ENCODE results near the gene B3GALT2.
"Not testable (repeated sequence)": the region's sequence is repeated elsewhere in the genome, so short reads cannot be mapped to it uniquely, and the experiment has no call there.

Gene B3GALT2

GRCh38 chr1:193185901-193186731 is at the start of gene B3GALT2:
Gene B3GALT2, minus strand, starts transcription at chr1:193186613. Its CDS starts 5,051 bp downstream, at chr1:193181562.
- DNase-seq (ENCODE audit: low read depth), result no peak

- no peak for DNase-seq (ENCODE audit: low read depth)
Observed at GRCh38 chr1:193234530-193234929, 48.1 kb upstream of the B3GALT2 start.

- DNase-seq (ENCODE audit: low read depth), result not testable (repeated sequence)
Observed at GRCh38 chr1:193231146-193231545, 44.7 kb upstream of the B3GALT2 start.

- no peak for DNase-seq (ENCODE audit: low read depth)
Observed at GRCh38 chr1:193229136-193229535, 42.7 kb upstream of the B3GALT2 start.

GRCh38 chr1:193222056-193222615 is 35.7 kb upstream of the B3GALT2 start:
- no peak for DNase-seq (ENCODE audit: low read depth)

- DNase-seq (ENCODE audit: low read depth), result no peak
Observed at GRCh38 chr1:193221651-193222050, 35.2 kb upstream of the B3GALT2 start.

- no peak for DNase-seq (ENCODE audit: low read depth)
Observed at GRCh38 chr1:193219391-193219790, 33.0 kb upstream of the B3GALT2 start.

- no peak for DNase-seq (ENCODE audit: low read depth)
Observed at GRCh38 chr1:193216920-193217319, 30.5 kb upstream of the B3GALT2 start.

GRCh38 chr1:193213998-193214397 is 27.6 kb upstream of the B3GALT2 start:
- DNase-seq (ENCODE audit: low read depth), result no peak

- no peak for DNase-seq (ENCODE audit: low read depth)
Observed at GRCh38 chr1:193212637-193213036, 26.2 kb upstream of the B3GALT2 start.

GRCh38 chr1:193211539-193211938 is 25.1 kb upstream of the B3GALT2 start:
- DNase-seq (ENCODE audit: low read depth), result no peak

- DNase-seq (ENCODE audit: low read depth), result no peak
Observed at GRCh38 chr1:193210996-193211395, 24.6 kb upstream of the B3GALT2 start.

- no peak for DNase-seq (ENCODE audit: low read depth)
Observed at GRCh38 chr1:193201021-193201420, 14.6 kb upstream of the B3GALT2 start.

GRCh38 chr1:193199940-193200339 is 13.5 kb upstream of the B3GALT2 start:
- DNase-seq (ENCODE audit: low read depth), result no peak

- no peak for DNase-seq (ENCODE audit: low read depth)
Observed at GRCh38 chr1:193192586-193192985, 6.2 kb upstream of the B3GALT2 start.

GRCh38 chr1:193190096-193190744 is 3.8 kb upstream of the B3GALT2 start:
- no peak for DNase-seq (ENCODE audit: low read depth)

GRCh38 chr1:193189442-193190095 is 3.2 kb upstream of the B3GALT2 start:
- DNase-seq (ENCODE audit: low read depth), result no peak

- not testable (repeated sequence) for DNase-seq (ENCODE audit: low read depth)
Observed at GRCh38 chr1:193188915-193189314, 2.5 kb upstream of the B3GALT2 start.

GRCh38 chr1:193187114-193187513 is 701 bp upstream of the B3GALT2 start:
- DNase-seq (ENCODE audit: low read depth), result no peak

- no peak for DNase-seq (ENCODE audit: low read depth)
Observed at GRCh38 chr1:193185211-193185610, 1.2 kb downstream of the B3GALT2 start.

- DNase-seq (ENCODE audit: low read depth), result no peak
Observed at GRCh38 chr1:193184776-193185175, 1.6 kb downstream of the B3GALT2 start.

GRCh38 chr1:193183019-193183627 is 3.3 kb downstream of the B3GALT2 start:
- DNase-seq (ENCODE audit: low read depth), result no peak
